Stimulated activated CD8-positive, alpha-beta memory T cell treated with anti-CD3 and anti-CD28 coated beads, Interleukin-12 subunit alpha, Interleukin-12 subunit beta, amount 100 ng/mL, for 1 hour (primary cell): ENCODE measurements around the gene STYXL1.

ENCODE experiments used
- DNase-seq: peaks from one replicate; pipeline ENCODE4 v3.0.0-alpha.2; 2020; ENCODE audit warnings: low read depth

The STYXL1 gene

DNA sequence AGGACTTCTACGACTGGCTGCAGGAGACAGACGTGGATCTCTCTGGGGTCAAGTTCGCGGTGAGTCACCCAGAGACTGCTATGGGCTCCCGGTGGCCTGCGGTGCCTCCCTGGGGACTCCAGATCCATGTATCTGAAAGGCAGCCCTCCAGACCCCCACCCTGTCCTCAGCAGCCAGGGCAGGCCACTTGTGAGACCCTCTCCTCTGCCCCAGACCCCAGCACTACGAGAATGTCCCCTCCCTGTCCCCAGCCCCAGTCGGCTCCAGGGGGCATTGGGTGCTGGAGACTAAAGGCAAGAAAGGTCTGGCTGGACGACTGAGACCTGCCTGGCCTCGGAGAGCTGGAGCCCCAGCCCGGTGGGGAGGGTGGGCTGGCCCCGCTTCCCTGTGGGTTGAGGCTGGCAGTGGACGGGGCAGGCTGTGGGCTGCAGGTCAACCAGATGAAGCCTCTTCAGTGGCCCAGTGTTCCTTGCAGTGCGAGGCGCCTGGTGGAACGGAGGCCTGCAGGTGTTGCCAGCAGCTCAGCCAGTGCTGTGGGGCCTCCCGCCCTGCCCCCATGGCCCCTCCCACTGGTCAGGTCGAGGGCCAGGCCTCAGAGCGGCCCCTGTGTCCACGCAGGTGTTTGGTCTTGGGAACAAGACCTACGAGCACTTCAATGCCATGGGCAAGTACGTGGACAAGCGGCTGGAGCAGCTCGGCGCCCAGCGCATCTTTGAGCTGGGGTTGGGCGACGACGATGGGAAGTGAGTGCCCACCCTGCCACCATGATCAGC, 67.2 kb downstream of the STYXL1 start:
- no peak for DNase-seq

DNA sequence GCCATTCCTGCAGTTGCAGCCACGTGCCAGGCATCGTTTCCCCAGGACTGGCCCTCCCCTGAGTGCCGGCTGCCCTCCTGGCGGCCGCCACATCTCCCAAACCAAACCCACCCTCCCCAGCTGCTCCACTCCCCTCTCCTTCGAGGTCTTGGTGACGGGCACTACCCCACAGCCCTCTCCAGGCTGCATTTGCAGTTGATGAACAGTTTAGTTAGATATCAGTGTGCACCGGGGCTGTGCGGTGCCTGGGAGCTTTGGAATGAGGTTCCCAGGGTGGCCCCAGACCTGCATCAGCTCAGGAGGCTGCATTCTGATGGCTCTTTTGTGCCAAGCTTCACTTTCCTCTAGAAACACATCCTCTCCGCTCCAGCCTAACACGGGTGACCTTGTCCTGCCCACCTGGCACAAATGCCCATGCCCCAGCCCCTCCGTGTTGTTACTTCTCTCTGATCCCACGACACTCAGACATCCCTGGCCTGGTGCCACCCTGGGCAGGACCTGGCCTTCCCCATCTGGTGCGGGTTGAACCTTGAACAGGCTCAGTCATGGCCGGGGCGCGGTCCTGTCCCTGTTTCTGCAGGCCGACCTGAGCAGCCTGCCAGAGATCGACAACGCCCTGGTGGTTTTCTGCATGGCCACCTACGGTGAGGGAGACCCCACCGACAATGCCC, 67.9 kb downstream of the STYXL1 start:
- DNase-seq, result no peak

DNA sequence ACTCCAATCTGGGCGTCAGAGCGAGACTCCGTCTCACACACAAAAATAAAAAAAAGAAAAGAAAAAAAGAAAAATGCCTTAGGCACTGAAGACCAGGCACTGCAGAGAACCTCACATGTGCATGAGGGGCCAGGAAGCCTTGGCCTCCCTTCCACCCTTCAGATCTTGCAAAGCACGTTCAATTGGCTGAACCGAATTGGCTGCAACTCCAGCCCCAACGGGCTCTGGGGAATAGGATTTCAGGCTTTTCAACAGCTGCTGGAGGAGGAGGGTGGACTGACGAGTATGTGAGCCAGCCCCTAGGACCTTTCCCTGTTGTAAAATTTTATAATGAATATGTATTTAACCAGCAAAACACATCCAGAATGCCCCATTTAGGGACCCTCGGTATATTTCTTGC, 70.1 kb downstream of the STYXL1 start:
- DNase-seq, result no peak

- DNase-seq, result no peak
Measured at GRCh38 chr7:75971961-75972763, 75.6 kb downstream of the STYXL1 start.

- DNase-seq, result no peak
Measured at GRCh38 chr7:75971309-75971960, 76.4 kb downstream of the STYXL1 start.

- DNase-seq, result no peak
Measured at GRCh38 chr7:75969704-75970498, 77.9 kb downstream of the STYXL1 start.

DNA sequence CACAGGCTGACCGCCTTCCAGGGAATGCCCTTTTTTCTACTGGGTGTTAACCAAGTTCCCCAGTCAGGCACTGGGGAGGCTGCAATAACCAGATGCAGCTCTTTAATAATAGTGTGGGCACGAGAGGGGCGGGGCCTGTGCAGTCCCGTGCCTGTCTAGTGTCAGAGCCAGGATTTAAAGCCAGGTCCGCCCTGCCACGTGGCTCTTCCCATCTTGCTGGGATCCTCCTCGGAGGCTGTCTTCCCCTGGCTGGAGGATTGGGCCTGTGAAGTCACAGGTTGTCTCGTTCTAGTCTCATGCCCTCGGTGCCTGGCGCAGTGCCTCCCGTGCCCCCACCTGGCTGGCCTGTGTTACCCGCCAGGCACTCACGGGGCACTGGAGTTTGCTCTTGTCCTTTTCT, 78.6 kb downstream of the STYXL1 start:
- DNase-seq, result no peak

GRCh38 chr7:75968561-75969001, 79.2 kb downstream of the STYXL1 start:
- DNase-seq, result no peak

- no peak for DNase-seq
Measured at GRCh38 chr7:75968012-75968411, 79.8 kb downstream of the STYXL1 start.

DNA sequence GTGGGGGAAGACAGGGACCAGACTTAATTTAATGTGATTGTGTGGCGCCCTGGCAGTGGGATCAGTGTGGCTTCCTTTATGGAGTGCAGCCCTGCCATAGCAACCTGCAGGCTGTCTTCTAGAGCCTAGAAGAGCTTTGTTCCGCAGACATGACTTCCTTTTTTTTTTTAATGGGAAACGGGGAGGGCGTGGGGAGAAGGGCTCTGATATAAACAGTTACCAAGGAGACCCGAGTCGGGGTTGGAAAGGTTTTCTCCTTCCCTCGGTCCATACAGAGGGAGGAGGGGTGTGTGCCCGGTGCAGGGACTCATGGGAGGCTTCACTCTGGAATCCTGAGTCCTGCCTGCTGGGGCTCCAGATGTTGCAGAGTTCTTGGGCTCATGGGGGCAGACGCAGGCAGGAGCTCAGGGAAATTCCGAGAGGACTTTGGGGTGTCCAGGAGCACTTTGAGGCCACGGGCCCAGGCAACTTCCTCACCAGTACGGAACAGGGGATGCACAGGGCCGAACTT, 80.3 kb downstream of the STYXL1 start:
- DNase-seq, result no peak

DNA sequence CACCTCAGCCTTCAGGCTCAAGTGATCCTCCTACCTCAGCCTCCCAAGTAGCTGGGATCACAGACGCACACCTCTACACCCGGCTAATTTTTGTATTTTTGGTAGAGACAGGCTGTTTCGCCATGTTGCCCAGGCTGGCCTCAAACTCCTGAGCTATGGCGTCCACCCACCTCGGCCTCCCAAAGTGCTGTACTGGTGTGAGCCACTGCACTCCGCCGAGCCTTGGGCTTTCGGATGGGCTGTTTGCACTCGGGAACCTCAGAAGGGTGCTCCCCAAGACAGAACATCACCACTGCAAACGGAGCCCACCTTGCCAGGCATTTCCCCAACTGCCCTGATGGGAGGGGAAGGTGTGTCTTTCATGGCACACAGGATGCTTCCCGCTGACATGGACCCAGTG, 80.7 kb downstream of the STYXL1 start:
- DNase-seq, result no peak

DNA sequence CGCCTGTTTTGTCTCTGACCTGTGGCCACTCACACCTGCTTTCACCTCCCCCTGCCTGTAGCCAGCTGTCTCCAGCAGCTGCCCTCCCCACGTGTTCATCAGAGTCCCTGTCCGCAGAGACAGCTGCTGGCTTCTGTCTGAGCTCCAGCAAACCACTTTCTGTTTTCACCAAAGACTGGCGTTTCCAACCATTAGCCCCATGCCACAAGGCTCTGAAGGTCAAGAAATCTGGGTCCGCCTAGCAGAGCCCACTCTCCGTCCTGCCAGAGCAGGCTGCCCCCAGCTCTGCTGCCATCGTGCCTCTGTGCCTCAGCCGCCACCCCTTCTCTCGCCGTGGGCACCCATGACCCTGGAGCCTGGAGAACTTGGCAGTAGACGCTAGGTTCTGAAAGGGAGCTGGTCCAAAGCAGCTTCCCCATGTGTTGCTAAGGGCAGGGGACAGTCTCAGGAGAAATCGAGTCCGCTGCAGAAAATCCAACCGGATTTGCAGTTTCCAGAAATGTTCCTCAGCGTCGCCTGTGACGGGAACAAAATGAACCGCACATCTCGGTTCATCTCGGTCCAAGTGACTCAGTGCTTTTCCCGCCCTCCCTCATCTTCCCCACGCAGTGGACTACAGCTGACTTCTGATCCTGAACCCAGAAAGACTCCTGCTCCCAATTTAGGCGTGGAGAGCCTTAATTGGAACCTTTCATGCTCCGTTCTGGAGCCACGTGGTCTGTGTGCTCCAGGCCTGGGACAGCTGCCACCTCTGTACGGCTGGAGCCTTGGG, 81.4 kb downstream of the STYXL1 start:
- DNase-seq, result no peak

- no peak for DNase-seq
Measured at GRCh38 chr7:75965617-75966016, 82.2 kb downstream of the STYXL1 start.

DNA sequence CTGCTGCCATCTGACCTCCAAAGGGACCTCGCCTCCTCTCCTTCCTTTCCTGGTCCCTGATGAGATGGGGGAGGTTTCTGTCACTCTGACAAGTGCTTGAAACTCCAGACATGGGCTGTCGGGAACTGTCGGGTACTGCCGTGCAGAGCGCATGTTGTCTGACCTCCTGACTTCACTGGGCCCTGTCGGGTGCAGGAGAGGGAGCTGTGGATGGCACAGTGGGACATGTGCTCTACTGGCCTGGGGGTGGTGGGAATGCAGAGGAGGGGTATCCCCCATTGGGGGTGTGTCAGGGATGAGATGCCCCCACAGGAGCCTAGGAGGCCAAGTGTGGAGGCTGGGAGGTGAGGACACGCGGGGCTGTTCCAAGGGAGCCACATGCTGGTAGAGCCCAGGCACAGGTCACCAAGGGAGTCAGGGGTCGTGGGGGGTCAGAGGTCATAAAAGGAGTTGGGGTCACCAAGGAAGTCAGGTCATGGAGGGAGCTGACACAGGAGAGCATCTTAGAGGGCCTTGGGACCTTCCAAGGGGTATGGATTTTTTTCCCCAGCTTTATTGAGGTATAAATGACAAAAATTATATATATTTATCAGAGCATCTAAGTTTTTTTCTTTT, 84.3 kb downstream of the STYXL1 start:
- no peak for DNase-seq

DNA sequence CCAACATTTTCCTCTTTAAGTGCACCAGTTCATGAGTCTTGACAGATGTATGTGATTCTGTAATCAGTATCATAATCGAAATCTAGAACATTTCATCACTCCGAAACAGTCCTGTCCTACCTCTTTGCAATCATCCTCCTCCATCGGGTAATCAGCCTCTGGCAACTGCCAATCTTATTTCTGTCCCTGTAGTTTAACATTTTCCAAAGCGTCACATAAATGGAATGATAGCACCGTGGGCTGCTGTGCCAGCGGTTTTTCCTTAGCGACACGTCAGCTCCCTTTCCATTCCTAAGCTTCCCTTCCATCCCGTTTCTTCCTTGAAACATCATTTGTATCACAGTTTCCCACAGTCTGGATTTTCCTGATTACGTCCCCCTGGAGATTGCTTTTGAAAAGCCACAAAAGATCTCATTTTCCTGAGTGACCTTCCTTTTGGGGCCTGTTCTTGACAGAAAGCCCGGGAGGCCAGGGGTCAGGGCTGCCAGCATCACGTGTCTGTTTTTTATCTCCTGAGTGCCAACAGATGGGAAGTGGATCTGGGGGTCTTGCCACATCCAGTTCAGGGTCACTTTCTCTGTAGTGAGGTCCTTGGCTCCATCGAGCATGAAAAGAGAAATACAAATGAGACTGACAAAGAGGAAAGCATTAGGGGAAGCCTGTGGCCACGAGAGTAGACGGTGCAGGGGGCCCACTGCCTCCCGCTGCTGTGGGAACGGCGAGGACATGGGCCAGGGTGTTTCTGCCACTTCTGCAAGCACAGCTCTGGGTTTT, 85.0 kb downstream of the STYXL1 start:
- no peak for DNase-seq

DNA sequence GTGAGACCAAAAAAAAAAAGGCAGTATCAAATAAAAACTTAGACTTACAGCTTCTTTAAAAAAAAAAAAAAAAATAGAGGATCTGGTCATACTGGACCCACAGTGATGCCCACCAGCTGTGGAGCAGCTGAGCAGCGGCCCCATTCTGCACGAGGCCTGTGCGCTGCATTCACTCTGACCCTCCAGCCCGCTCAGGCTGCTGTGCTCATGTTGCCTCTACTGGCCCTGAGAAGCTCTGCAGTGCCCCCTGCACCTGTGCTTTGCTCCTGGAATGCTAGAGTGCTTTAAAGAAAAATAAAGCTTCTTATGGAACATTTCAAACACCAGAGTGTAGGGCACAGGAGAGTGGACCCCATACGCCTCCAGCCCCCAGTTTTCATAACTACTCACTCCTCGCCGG, 86.6 kb downstream of the STYXL1 start:
- DNase-seq, result no peak

- DNase-seq, result no peak
Measured at GRCh38 chr7:75960372-75960771, 87.4 kb downstream of the STYXL1 start.

DNA sequence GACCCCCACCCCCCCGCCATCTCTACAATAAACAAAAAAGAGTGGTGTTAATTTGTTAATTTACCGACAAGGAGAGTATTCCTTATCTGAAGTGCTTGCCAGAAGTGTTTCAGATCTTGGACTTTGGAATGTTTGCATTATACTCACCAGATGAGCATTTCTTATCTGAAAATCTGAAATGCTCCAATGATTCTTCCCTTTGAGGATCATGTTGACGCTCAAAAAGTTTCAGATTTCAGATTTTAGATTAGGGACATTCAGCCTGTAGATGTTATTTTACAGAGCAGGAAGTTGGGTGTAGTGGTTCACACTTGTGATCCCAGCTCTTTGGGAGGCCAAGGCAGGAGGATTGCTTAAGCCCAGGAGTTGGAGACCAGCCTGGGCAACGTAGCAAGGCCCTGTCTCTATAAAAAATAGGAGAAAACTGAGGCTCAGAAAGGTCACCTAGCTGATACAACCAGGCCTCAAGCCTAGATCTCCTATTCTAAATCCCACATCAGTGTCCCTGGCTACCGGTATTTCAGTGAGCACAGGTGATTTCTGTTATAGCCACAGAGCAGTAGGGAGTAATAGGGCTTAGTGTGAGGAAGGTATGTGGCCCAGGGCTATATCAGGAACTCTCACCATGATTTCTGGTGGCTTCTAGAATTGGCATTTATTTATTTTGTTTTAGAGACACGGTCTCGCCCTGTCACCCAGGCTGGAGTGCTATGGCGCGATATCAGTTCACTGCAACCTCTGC, 88.8 kb downstream of the STYXL1 start:
- no peak for DNase-seq
